Vagina (tissue), 2 donors: Measurements from ENCODE around the gene PSMC1. TPM values are rescaled to one million over a fixed set of nuclear protein-coding genes. Genes with fewer than 3 reads are reported as not detected.

Experiments used
- DNase-seq, 2 donors: peaks; one replicate each; pipeline ENCODE4 v3.0.0-alpha.2; 2017; ENCODE audit errors: extremely low spot score in 2 of 2
- H3K27ac ChIP-seq: fragments of 200-600 bp; sonication (generic); one replicate; pipeline ENCODE4 v1.5.1; 2019
- H3K27me3 ChIP-seq: fragments of 200-600 bp; sonication (generic); one replicate; pipeline ENCODE4 v1.5.1; 2019
- H3K36me3 ChIP-seq, 2 donors: fragments of 200-600 bp; sonication (generic); one replicate each; pipeline ENCODE4 v1.5.1; 2017 to 2019
- H3K4me1 ChIP-seq: fragments of 200-600 bp; sonication (generic); one replicate; pipeline ENCODE4 v1.5.1; 2019
- H3K4me3 ChIP-seq, 2 donors: fragments of 200-600 bp; sonication (generic); 1 replicate in 1 of 2; 2 replicates in 1 of 2; pipeline ENCODE4 v1.5.1; 2016 to 2019
- H3K9me3 ChIP-seq: fragments of 200-600 bp; sonication (generic); one replicate; pipeline ENCODE4 v1.5.1; 2019
- CTCF ChIP-seq, 3 experiments: fragments of 450-650 bp in 2 of 3; fragments of 200-600 bp in 1 of 3; sonication (generic) in 1 of 3; IDR thresholded peaks; one replicate each; pipeline ENCODE4 v1.5.1; 2017 to 2019; ENCODE audit warnings: antibody characterized with exemption in 3 of 3, mild to moderate bottlenecking in 2 of 3, moderate library complexity in 2 of 3
- POLR2A ChIP-seq, 2 donors: fragments of 450-650 bp; IDR thresholded peaks; one replicate each; pipeline ENCODE4 v1.6.1; 2017; ENCODE audit warnings: antibody characterized with exemption in 2 of 2, mild to moderate bottlenecking in 2 of 2, moderate library complexity in 2 of 2
- POLR2AphosphoS5 ChIP-seq, 2 donors: sonication (generic); formaldehyde crosslinking; IDR thresholded peaks; one replicate each; pipeline ENCODE4 v1.9.0; 2017; ENCODE audit warnings: antibody characterized with exemption in 2 of 2, mild to moderate bottlenecking in 2 of 2, low read depth in 1 of 2; ENCODE audit not compliant: insufficient read depth in 1 of 2
- intact Hi-C: fragments of 100-400 bp; cut with DNase I; formaldehyde crosslinking; loops from one replicate; pipeline ENCODE4 v1.15.1; 2023
- total RNA-seq: library from RNA; depleted of rRNA; stranded (reverse); fragments of >200 nt; gene quantifications from one replicate; pipeline ENCODE4 v1.2.3, GENCODE V29; 2016

Gene PSMC1
- total RNA-seq, 1 donor from 2014 or later = 32.7 TPM

GRCh38 chr14:90295870-90296516 is 39.6 kb downstream of the PSMC1 start:
- H3K36me3 ChIP-seq = peaks cover 0 to 29% of the 10 kb centered on the region in 2 donors

GRCh38 chr14:90296641-90297040 is 40.3 kb downstream of the PSMC1 start:
- H3K36me3 ChIP-seq = peaks cover 0 to 29% of the 10 kb centered on the region in 2 donors
- intact Hi-C loops = no loop called here

More at GRCh38 chr14:90295870-90296516, 39.6 kb downstream of the PSMC1 start:
- Histone ChIP-seq H3K27me3 (no peaks in the 10 kb centered on the region), H3K4me1 (no peaks in the 10 kb centered on the region), H3K4me3 (no peak overlapping the region), H3K9me3 (no peaks in the 10 kb centered on the region), H3K27ac (no peak overlapping the region)
- TF ChIP-seq POLR2AphosphoS5 (IDR thresholded peaks at IDR 0.05; ENCODE audit: insufficient read depth in 1 of 2, low read depth in 1 of 2) = no peak
- TF ChIP-seq CTCF (IDR thresholded peaks at IDR 0.05) = no peak
- TF ChIP-seq POLR2A (IDR thresholded peaks at IDR 0.05) = no peak
- DNase-seq = no peak
- intact Hi-C loops = no loop called here

GRCh38 chr14:90297876-90298629 is 41.7 kb downstream of the PSMC1 start:
- H3K27ac ChIP-seq = no peak overlapping the region

More at GRCh38 chr14:90296641-90297040, 40.3 kb downstream of the PSMC1 start:
- TF ChIP-seq CTCF (IDR thresholded peaks at IDR 0.05) (no peak), POLR2A (IDR thresholded peaks at IDR 0.05) (no peak), POLR2AphosphoS5 (IDR thresholded peaks at IDR 0.05; ENCODE audit: insufficient read depth in 1 of 2, low read depth in 1 of 2) (no peak)
- Histone ChIP-seq H3K4me3 (no peak overlapping the region), H3K27ac (no peak overlapping the region), H3K4me1 (peaks cover under 1% of the 10 kb centered on the region), H3K27me3 (no peaks in the 10 kb centered on the region), H3K9me3 (no peaks in the 10 kb centered on the region)
- DNase-seq = no peak

GRCh38 chr14:90299408-90299807 is 43.1 kb downstream of the PSMC1 start:
- Histone ChIP-seq H3K4me1 (peaks cover 7% of the 10 kb centered on the region), H3K9me3 (no peaks in the 10 kb centered on the region), H3K36me3 (peaks cover 0 to 24% of the 10 kb centered on the region in 2 donors), H3K27ac (no peak overlapping the region), H3K4me3 (no peak overlapping the region), H3K27me3 (no peaks in the 10 kb centered on the region)
- no peak for DNase-seq
- TF ChIP-seq POLR2A (IDR thresholded peaks at IDR 0.05) (no peak), CTCF (IDR thresholded peaks at IDR 0.05) (no peak), POLR2AphosphoS5 (IDR thresholded peaks at IDR 0.05; ENCODE audit: insufficient read depth in 1 of 2, low read depth in 1 of 2) (no peak)
- intact Hi-C loops = no loop called here

More at GRCh38 chr14:90297876-90298629, 41.7 kb downstream of the PSMC1 start:
- TF ChIP-seq POLR2A (IDR thresholded peaks at IDR 0.05) = no peak
- TF ChIP-seq CTCF (IDR thresholded peaks at IDR 0.05) = no peak
- no peak for TF ChIP-seq POLR2AphosphoS5 (IDR thresholded peaks at IDR 0.05; ENCODE audit: insufficient read depth in 1 of 2, low read depth in 1 of 2)
- H3K9me3 ChIP-seq = no peaks in the 10 kb centered on the region
- no peaks in the 10 kb centered on the region for H3K27me3 ChIP-seq
- peaks cover 0 to 17% of the 10 kb centered on the region in 2 donors for H3K36me3 ChIP-seq
- DNase-seq = no peak
- H3K4me1 ChIP-seq = peaks cover 7% of the 10 kb centered on the region
- H3K4me3 ChIP-seq = no peak overlapping the region
- intact Hi-C loops = no loop called here
